Measurements from ENCODE around the gene LMO4. TPM values are rescaled to one million over a fixed set of nuclear protein-coding genes. Genes with fewer than 3 reads are reported as not detected.

LMO4 gene
- total and polyA plus RNA-seq, 12 donors = 19.8 to 60.5 (median 27.7) TPM

DNA sequence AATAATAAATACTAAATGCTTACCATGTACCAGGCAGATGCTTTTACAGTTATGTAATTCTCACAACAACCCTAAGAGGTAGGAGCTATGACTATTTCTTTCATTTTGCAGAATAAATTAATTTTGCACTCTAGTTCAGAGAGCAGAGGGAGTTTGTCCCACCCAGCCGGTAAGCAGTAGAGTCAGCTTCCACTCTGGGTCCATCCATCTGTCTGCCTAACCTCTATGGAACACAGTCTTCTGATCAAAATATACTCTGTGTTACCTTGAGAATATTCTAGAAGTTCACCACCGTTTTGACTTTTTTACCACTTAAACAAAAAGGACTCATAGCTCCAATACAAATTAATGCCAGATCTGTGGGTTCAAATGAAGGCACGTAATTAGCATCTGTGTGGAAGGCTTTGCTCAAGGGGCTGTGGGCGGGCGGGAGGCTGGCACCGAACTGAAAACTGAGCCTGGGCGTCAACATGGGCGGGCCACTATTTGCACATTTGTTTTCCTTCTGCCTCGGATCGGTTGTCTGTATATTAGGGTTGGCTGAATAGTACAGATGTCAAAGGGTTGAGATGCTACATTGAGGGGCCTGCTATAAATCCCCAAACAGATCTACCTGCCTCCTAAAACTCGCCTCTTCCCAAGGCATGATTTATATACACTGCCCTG, 33.1 kb upstream of the LMO4 start:
- H3K4me1 ChIP-seq = no peaks in the 10 kb centered on the region
- intact Hi-C loops (cut with DNase I) = loop anchor here in 6 of 10 donors (10.0 kb wide), 5 partner anchors 659 to 1009 kb away; no protein-coding TSS in a partner anchor
- no peaks in the 10 kb centered on the region for H3K9me3 ChIP-seq
- 73 to 74% methylated on average over 11 of the region's 11 CpGs for WGBS, 2 donors
- no peak for DNase-seq
- H3K27me3 ChIP-seq = peaks cover 0 to 2% (median 0%) of the 10 kb centered on the region in 7 donors
- H3K36me3 ChIP-seq = no peaks in the 10 kb centered on the region
- no peak for ATAC-seq
- H3K27ac ChIP-seq = no peak overlapping the region
- no peak for TF ChIP-seq CTCF (IDR thresholded peaks at IDR 0.05)
- no peak overlapping the region for H3K4me3 ChIP-seq

DNA sequence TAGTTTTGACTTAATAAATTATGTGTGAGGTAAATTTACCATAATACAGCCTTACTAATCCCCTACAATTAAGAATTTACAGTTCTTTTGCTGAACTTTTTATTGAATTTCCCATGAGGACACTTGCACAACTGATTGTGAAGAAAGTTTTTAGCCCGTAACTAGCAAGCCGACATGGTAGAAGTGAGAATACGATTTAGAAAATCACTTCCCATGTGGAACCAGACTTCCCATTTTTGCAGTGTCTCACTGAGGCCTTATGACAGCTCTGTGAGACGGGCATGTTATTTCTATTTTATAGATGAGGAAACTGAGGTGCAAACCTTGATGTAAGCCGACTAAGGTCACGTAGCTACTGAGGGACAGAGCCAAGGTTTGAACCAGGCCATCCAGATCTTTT, 32.5 kb upstream of the LMO4 start:
- no peaks in the 10 kb centered on the region for H3K36me3 ChIP-seq
- H3K4me1 ChIP-seq = no peaks in the 10 kb centered on the region
- ATAC-seq (no peak), DNase-seq (no peak)
- intact Hi-C loops (cut with DNase I) = loop anchor here in 6 of 10 donors (10.0 kb wide), 5 partner anchors 659 to 1009 kb away; no protein-coding TSS in a partner anchor
- H3K4me3 ChIP-seq = no peak overlapping the region
- peaks cover 0 to 2% (median 0%) of the 10 kb centered on the region in 7 donors for H3K27me3 ChIP-seq
- 91 to 94% methylated on average over 6 of the region's 6 CpGs for WGBS, 2 donors
- TF ChIP-seq CTCF (IDR thresholded peaks at IDR 0.05) = no peak
- H3K9me3 ChIP-seq = no peaks in the 10 kb centered on the region
- no peak overlapping the region for H3K27ac ChIP-seq

DNA sequence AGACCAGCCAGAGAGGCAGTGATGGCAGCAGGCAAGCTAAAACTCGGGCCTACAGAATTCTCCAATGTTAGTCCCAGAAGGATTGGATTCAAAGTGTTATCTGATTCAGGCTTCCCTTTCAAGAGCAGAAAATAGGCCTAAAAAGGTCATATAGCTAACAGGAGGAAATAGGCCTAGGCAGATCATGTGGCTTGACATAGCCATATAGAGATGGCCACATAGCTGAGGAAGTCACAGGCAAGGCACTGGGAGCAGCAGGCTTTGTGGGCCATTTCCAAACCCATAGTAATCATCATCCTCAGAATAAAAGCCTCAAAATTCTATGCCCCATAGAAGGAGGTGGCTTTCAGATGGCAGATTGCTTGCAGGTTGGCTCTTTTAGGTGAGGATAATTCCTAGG, 29.0 kb upstream of the LMO4 start:
- no peak for DNase-seq
- Histone ChIP-seq H3K9me3 (no peaks in the 10 kb centered on the region), H3K4me1 (no peaks in the 10 kb centered on the region), H3K27me3 (no peaks in the 10 kb centered on the region), H3K4me3 (no peak overlapping the region), H3K27ac (no peak overlapping the region), H3K36me3 (no peaks in the 10 kb centered on the region)
- no peak for TF ChIP-seq CTCF (IDR thresholded peaks at IDR 0.05)
- intact Hi-C loops (cut with DNase I) = loop anchor here in 7 of 10 donors (10.0 kb wide), 6 partner anchors 655 to 1265 kb away; no protein-coding TSS in a partner anchor
- 65 to 74% methylated on average over 1 of the region's 1 CpG for WGBS, 2 donors
- ATAC-seq = no peak

DNA sequence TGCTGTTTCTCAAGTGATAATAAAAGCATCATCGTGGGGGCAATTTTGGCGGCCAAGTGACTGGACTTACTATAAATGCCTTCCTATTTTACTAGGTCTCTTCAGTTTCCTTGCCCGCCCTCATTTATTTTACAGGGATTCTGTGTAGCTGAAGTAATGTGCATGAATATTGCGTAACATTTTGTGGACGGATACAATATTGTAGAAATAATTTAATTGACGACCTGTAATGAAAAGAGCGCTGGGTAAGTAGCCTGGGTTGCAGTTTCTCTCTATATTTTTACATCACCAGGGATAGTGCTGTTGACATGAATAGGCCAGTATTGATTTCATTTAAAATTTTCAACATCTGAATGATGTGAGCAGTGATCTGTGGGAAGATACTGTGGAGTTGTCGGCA, 28.1 kb upstream of the LMO4 start:
- DNase-seq (no peak), ATAC-seq (no peak)
- no peaks in the 10 kb centered on the region for H3K27me3 ChIP-seq
- TF ChIP-seq CTCF (IDR thresholded peaks at IDR 0.05) = no peak
- no peaks in the 10 kb centered on the region for H3K36me3 ChIP-seq
- H3K4me3 ChIP-seq = no peak overlapping the region
- intact Hi-C loops (cut with DNase I) = loop anchor here in 1 of 10 donors (10.0 kb wide), 1 partner anchor 1264 kb away; no protein-coding TSS in a partner anchor
- H3K27ac ChIP-seq = no peak overlapping the region
- no peaks in the 10 kb centered on the region for H3K9me3 ChIP-seq
- 86 to 93% methylated on average over 8 of the region's 8 CpGs for WGBS, 2 donors
- no peaks in the 10 kb centered on the region for H3K4me1 ChIP-seq
